Naive thymus-derived CD4-positive, alpha-beta T cell (primary cell): Measurements from ENCODE around the gene CACNA1A. TPM values are rescaled to one million over a fixed set of nuclear protein-coding genes. Genes with fewer than 3 reads are reported as not detected.

Source experiments
- ATAC-seq: fragments of 150-1000 bp; cut with Tn5 transposase; 2 replicates; pipeline ENCODE4 v1.10.0; 2021; ENCODE audit warnings: mild to moderate bottlenecking, moderate library complexity
- CTCF ChIA-PET: fragments of 350-600 bp; sonication (Branson Sonifier 250); formaldehyde crosslinking; loops from one replicate; lab custom pipeline; 2021; ENCODE audit warnings: antibody characterized with exemption; lab: Charles Lee
- POLR2A ChIA-PET: fragments of 350-600 bp; sonication (Branson Sonifier 250); formaldehyde crosslinking; loops from one replicate; lab custom pipeline; 2021; ENCODE audit warnings: antibody characterized with exemption, inconsistent platforms; lab: Charles Lee
- DNase-seq, 9 donors: peaks; one replicate each; pipeline versions ENCODE4 v3.0.0 to v3.0.0-alpha.2; 2020 to 2022; ENCODE audit warnings: mixed read lengths in 1 of 9
- H3K27ac ChIP-seq: one replicate; pipeline ENCODE4 v1.7.0; 2013; ENCODE audit warnings: mild to moderate bottlenecking, low read depth, low read length, moderate library complexity
- H3K27me3 ChIP-seq, 2 donors: one replicate each; pipeline ENCODE4 v1.7.0; 2013; ENCODE audit warnings: low read length in 2 of 2, mild to moderate bottlenecking in 2 of 2, moderate library complexity in 2 of 2; ENCODE audit not compliant: control insufficient read depth in 2 of 2, insufficient read depth in 2 of 2
- H3K36me3 ChIP-seq, 3 experiments: 1 replicate in 2 of 3; 2 replicates in 1 of 3; pipeline ENCODE4 v1.7.0; 2013; ENCODE audit warnings: low read length in 3 of 3, mild to moderate bottlenecking in 3 of 3, moderate library complexity in 1 of 3; ENCODE audit not compliant: insufficient read depth in 3 of 3, control insufficient read depth in 2 of 3
- H3K4me1 ChIP-seq, 2 donors: one replicate each; pipeline ENCODE4 v1.7.0; 2013; ENCODE audit warnings: low read length in 2 of 2, mild to moderate bottlenecking in 2 of 2, moderate library complexity in 1 of 2; ENCODE audit not compliant: control insufficient read depth in 2 of 2, insufficient read depth in 2 of 2
- H3K4me3 ChIP-seq: 2 replicates; pipeline ENCODE4 v1.7.0; 2013; ENCODE audit warnings: mild to moderate bottlenecking, low read length
- H3K9me3 ChIP-seq, 3 experiments: 1 replicate in 2 of 3; 2 replicates in 1 of 3; pipeline ENCODE4 v1.7.0; 2013; ENCODE audit warnings: low read length in 3 of 3; ENCODE audit not compliant: control insufficient read depth in 2 of 3
- H3K27ac Mint-ChIP-seq, 9 donors: one replicate each; pipeline ENCODE4 v1.8.0; 2020 to 2022; ENCODE audit warnings: mixed read lengths in 9 of 9, mild to moderate bottlenecking in 8 of 9, moderate library complexity in 5 of 9, inconsistent platforms in 2 of 9
- H3K27me3 Mint-ChIP-seq, 5 donors: one replicate each; pipeline ENCODE4 v1.8.0; 2021 to 2022; ENCODE audit warnings: mixed read lengths in 5 of 5, mild to moderate bottlenecking in 1 of 5
- H3K36me3 Mint-ChIP-seq, 5 donors: one replicate each; pipeline ENCODE4 v1.8.0; 2020 to 2022; ENCODE audit warnings: mixed read lengths in 5 of 5, mild to moderate bottlenecking in 3 of 5, inconsistent platforms in 1 of 5
- H3K4me1 Mint-ChIP-seq, 7 donors: one replicate each; pipeline ENCODE4 v1.8.0; 2020 to 2022; ENCODE audit warnings: mixed read lengths in 7 of 7, mild to moderate bottlenecking in 3 of 7, inconsistent platforms in 1 of 7
- H3K4me3 Mint-ChIP-seq, 10 donors: one replicate each; pipeline ENCODE4 v1.8.0; 2020 to 2022; ENCODE audit warnings: mild to moderate bottlenecking in 10 of 10, mixed read lengths in 10 of 10, moderate library complexity in 6 of 10, inconsistent platforms in 2 of 10
- H3K9me3 Mint-ChIP-seq, 11 donors: one replicate each; pipeline ENCODE4 v1.8.0; 2020 to 2022; ENCODE audit warnings: mixed read lengths in 11 of 11, mild to moderate bottlenecking in 4 of 11, inconsistent platforms in 1 of 11, moderate library complexity in 1 of 11
- intact Hi-C, 2 donors: fragments of 100-400 bp; cut with micrococcal nuclease; formaldehyde crosslinking; loops; one replicate each; pipeline ENCODE4 v1.15.1; 2023
- polyA plus RNA-seq, 2 donors: library from polyadenylated mRNA; unstranded; fragments of 300-500 nt; fragmentation: Illumina TruSeq; gene quantifications; one replicate each; pipeline ENCODE4 v1.2.3, GENCODE V29; 2021
- total RNA-seq, 6 experiments: library from RNA in 5 of 6; stranded (reverse) in 5 of 6; gene quantifications; 1 replicate in 5 of 6; 2 replicates in 1 of 6; pipeline ENCODE4 v1.2.3 and lab custom pipeline; 2021 to 2026

CACNA1A gene
- total and polyA plus RNA-seq, 7 experiments from 2014 or later: 0.05 to 1.1 (median 0.41) TPM

DNA sequence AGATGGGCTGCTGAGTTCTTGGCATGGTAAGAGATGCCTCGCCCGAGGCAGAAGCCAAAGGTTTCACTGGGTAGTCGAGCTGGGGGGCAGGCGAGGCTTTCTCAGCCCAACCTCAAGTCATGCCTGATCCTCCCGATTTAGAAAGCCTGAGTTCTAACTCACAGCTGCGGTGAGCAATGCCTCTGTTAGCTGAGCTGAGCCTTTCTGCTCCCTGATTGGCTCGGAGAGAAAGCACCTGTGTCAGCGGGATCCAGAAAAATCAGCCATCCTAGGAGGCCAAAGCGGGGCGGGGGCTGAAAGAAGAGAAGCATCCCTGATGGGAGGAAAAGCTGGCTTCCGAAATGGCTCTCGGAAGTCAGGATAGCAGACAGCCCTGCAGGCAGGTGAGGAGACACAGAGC is 44.7 kb downstream of the CACNA1A start:
- Mint-ChIP-seq H3K36me3 (no peaks in the 10 kb centered on the region), H3K27ac (no peak overlapping the region), H3K4me3 (no peak overlapping the region), H3K9me3 (peaks cover 0 to 16% (median 5%) of the 10 kb centered on the region in 11 donors), H3K4me1 (no peaks in the 10 kb centered on the region), H3K27me3 (peaks cover 0 to 46% (median 32%) of the 10 kb centered on the region in 5 donors)
- no peak overlapping the region for H3K4me3 ChIP-seq
- intact Hi-C loops: no loop called here
- DNase-seq (no peak), ATAC-seq (no peak)
- H3K27me3 ChIP-seq: no peaks in the 10 kb centered on the region
- H3K4me1 ChIP-seq: no peaks in the 10 kb centered on the region
- H3K36me3 ChIP-seq: no peaks in the 10 kb centered on the region
- H3K9me3 ChIP-seq: no peaks in the 10 kb centered on the region
- POLR2A ChIA-PET: no interaction called here
- no peak overlapping the region for H3K27ac ChIP-seq
- CTCF ChIA-PET: no interaction called here

DNA sequence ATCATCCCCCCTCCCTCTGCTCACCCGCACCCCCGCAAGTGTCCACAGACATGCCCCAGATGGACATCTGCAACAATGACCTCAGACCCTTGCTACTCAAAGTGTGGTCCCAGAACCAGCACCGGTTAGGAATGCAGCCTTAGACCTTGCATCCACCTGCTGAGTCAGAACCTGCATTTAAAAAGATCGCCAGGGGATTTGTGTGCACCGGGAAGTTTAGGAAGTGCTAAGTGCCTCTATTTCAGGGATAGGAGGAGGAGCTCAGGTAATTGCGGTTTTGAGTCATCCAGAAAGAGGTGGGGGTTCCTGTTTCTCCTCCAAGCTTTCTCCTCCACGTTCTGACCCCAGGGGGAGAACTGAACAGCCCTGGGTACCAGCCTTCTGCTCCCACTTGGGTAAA is 46.2 kb downstream of the CACNA1A start:
- H3K4me3 ChIP-seq: no peak overlapping the region
- ATAC-seq: no peak
- H3K9me3 ChIP-seq: no peaks in the 10 kb centered on the region
- Mint-ChIP-seq H3K27me3 (peaks cover 0 to 52% (median 39%) of the 10 kb centered on the region in 5 donors), H3K36me3 (no peaks in the 10 kb centered on the region), H3K4me1 (no peaks in the 10 kb centered on the region), H3K27ac (no peak overlapping the region), H3K9me3 (peaks cover 0 to 15% (median 8%) of the 10 kb centered on the region in 11 donors), H3K4me3 (no peak overlapping the region)
- POLR2A ChIA-PET: no interaction called here
- no peaks in the 10 kb centered on the region for H3K36me3 ChIP-seq
- DNase-seq: no peak
- H3K4me1 ChIP-seq: no peaks in the 10 kb centered on the region
- H3K27me3 ChIP-seq: no peaks in the 10 kb centered on the region
- intact Hi-C loops: no loop called here
- no peak overlapping the region for H3K27ac ChIP-seq
- CTCF ChIA-PET: no interaction called here

DNA sequence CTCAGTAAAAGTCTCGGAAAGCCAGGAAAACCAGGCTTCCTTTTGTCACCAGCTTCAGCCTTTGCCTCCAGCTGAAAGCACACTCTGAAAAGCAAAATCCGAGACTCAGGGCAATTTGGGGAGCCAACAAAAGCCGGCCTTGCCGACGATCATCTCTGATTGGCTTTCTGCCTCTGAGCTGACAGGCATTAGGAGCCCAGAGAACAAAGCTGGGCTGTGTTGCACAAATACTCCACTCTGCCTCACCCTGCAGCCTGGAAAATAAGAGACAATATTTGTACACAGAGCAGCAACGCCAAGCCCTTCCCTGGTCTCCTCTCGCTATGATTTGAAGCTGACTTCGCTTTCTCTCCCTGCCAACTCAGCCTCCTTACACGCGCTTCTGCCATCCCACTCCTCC is 46.9 kb downstream of the CACNA1A start:
- no peaks in the 10 kb centered on the region for H3K9me3 ChIP-seq
- ChIA-PET POLR2A (no interaction called here), CTCF (no interaction called here)
- no peaks in the 10 kb centered on the region for H3K4me1 ChIP-seq
- Mint-ChIP-seq H3K4me1 (no peaks in the 10 kb centered on the region), H3K27ac (no peak overlapping the region), H3K4me3 (no peak overlapping the region), H3K36me3 (no peaks in the 10 kb centered on the region), H3K9me3 (peaks cover 0 to 17% (median 8%) of the 10 kb centered on the region in 11 donors), H3K27me3 (peaks cover 0 to 58% (median 43%) of the 10 kb centered on the region in 5 donors)
- intact Hi-C loops: no loop called here
- H3K36me3 ChIP-seq: no peaks in the 10 kb centered on the region
- DNase-seq: no peak
- H3K27me3 ChIP-seq: no peaks in the 10 kb centered on the region
- H3K27ac ChIP-seq: no peak overlapping the region
- ATAC-seq: no peak
- H3K4me3 ChIP-seq: no peak overlapping the region

DNA sequence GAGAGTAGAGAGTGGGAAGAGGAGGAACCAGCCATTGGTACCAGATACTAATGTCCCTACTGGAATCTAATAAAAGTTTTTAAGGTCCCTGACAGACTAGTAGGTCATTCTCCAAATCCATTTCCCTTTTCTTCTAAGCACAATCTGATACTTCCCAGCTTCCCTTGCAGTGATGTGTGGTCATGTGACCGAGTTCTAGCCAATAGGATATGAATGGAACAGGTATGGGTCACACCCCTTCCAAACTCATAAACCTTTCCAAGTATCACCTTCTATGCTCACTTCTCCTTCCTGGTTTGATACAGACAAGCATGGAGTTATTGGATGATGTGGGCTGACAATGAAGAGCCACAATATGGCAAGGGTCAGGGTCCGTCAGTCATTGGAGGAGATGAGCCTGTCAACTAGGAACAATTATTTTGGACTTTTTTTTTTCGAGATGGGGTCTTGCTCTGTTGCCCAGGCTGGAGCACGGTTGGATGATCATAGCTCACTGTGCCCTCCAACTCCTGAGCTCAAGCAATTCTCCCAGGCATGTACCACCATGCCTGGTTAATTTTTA is 54.8 kb downstream of the CACNA1A start:
- no peak overlapping the region for H3K4me3 ChIP-seq
- CTCF ChIA-PET: no interaction called here
- Mint-ChIP-seq H3K4me1 (no peaks in the 10 kb centered on the region), H3K36me3 (peaks cover 3 to 15% (median 4%) of the 10 kb centered on the region in 5 donors), H3K27me3 (peaks cover 0 to 47% (median 40%) of the 10 kb centered on the region in 5 donors), H3K4me3 (no peak overlapping the region), H3K27ac (no peak overlapping the region), H3K9me3 (peaks cover 7 to 77% (median 34%) of the 10 kb centered on the region in 11 donors)
- POLR2A ChIA-PET: no interaction called here
- no peaks in the 10 kb centered on the region for H3K36me3 ChIP-seq
- H3K9me3 ChIP-seq: peaks cover 0 to 36% (median 0%) of the 10 kb centered on the region in 3 experiments
- no peak overlapping the region for H3K27ac ChIP-seq
- H3K27me3 ChIP-seq: no peaks in the 10 kb centered on the region
- ATAC-seq (no peak), DNase-seq (no peak)
- intact Hi-C loops: no loop called here
- H3K4me1 ChIP-seq: no peaks in the 10 kb centered on the region

DNA sequence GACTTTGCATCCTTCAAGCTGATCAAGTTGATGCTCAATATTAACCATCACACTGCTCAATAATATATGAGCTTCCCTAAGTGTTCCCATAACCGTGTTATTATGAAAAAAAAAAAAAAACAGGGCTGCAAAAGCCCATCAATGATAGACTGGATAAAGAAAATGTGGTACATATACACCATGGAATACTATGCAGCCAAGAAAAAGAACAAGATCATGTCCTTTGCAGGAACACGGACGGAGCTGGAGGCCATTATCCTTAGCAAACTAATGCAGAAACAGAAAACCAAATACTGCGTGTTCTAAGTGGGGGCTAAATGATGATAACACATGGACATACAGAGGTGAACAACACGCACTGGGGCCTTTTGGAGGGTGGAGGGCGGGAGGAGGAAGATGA is 58.3 kb downstream of the CACNA1A start:
- Mint-ChIP-seq H3K27me3 (peaks cover 0 to 40% (median 23%) of the 10 kb centered on the region in 5 donors), H3K4me1 (no peaks in the 10 kb centered on the region), H3K9me3 (peaks cover 7 to 59% (median 28%) of the 10 kb centered on the region in 11 donors), H3K27ac (no peak overlapping the region), H3K36me3 (peaks cover 3 to 15% (median 4%) of the 10 kb centered on the region in 5 donors), H3K4me3 (no peak overlapping the region)
- no peaks in the 10 kb centered on the region for H3K36me3 ChIP-seq
- no peaks in the 10 kb centered on the region for H3K27me3 ChIP-seq
- no peaks in the 10 kb centered on the region for H3K4me1 ChIP-seq
- DNase-seq (no peak), ATAC-seq (no peak)
- ChIA-PET CTCF (no interaction called here), POLR2A (no interaction called here)
- no peak overlapping the region for H3K27ac ChIP-seq
- H3K9me3 ChIP-seq: peaks cover 0 to 36% (median 0%) of the 10 kb centered on the region in 3 experiments
- no peak overlapping the region for H3K4me3 ChIP-seq
- intact Hi-C loops: no loop called here

DNA sequence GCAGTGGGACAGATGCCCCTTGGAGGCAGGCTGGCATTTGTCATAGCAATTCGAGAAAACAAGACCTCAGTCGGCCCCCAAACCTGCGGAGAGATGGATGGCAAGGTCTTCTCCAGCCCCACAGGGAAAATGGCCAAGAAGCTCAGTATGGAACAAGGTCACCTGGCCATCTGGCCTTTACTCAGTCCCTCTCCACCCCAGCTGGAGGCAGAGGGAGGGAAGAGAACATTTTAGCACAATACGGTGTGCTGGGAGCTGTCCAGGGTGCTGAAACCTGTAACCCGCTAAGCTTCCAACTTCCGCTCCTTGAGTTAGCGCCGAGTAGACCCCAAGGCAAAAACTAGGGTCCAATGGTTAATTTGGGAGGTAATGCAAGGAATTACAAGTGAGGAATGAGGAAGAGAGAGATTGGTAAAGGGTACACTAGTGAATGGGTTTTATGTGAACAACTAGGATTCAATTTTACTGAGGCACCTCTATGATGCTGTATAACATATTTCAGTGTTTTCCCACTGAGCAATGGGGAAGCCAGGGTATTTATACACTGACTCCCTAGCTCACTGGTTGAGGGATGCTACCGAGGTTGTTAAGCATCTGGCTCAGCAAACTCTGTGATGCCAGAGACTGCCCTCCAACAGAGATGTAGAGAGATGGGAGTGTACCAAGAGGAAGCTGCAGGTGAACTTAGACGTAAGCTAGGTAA is 64.3 kb downstream of the CACNA1A start:
- peaks cover 1 to 22% (median 8%) of the 10 kb centered on the region in 11 donors for H3K9me3 Mint-ChIP-seq
- H3K9me3 ChIP-seq: peaks cover 0 to 3% (median 0%) of the 10 kb centered on the region in 3 experiments
- peaks cover 0 to 42% (median 23%) of the 10 kb centered on the region in 5 donors for H3K27me3 Mint-ChIP-seq
- peak overlapping the region in 1 of 10 donors; percentile 36 for H3K4me3 Mint-ChIP-seq
- no peak overlapping the region for H3K27ac ChIP-seq
- ATAC-seq: no peak
- peak in 8 of 9 donors; percentile 2 to 46 (median 34) for DNase-seq
- H3K4me3 ChIP-seq: no peak overlapping the region
- no peaks in the 10 kb centered on the region for H3K36me3 ChIP-seq
- no peaks in the 10 kb centered on the region for H3K4me1 ChIP-seq
- H3K27ac Mint-ChIP-seq: peak overlapping the region in 1 of 9 donors; percentile 48
- POLR2A ChIA-PET: no interaction called here
- CTCF ChIA-PET: no interaction called here
- H3K36me3 Mint-ChIP-seq: peaks cover 0 to 5% (median 0%) of the 10 kb centered on the region in 5 donors
- no peaks in the 10 kb centered on the region for H3K27me3 ChIP-seq
- H3K4me1 Mint-ChIP-seq: no peaks in the 10 kb centered on the region
- intact Hi-C loops: no loop called here
